Measurements from ENCODE around the gene TMEM266.

The TMEM266 gene

GRCh38 chr15:76070192-76070591 lies 10.4 kb downstream of the TMEM266 start:
- no peak for DNase-seq

GRCh38 chr15:76070921-76071635 lies 11.3 kb downstream of the TMEM266 start:
- DNase-seq: no peak

GRCh38 chr15:76071806-76072205 lies 12.0 kb downstream of the TMEM266 start:
- DNase-seq: no peak

GRCh38 chr15:76073554-76073953 lies 13.8 kb downstream of the TMEM266 start:
- DNase-seq: no peak

- DNase-seq: no peak
Observed at GRCh38 chr15:76075046-76075445, 15.3 kb downstream of the TMEM266 start.

GRCh38 chr15:76078285-76078877 lies 18.6 kb downstream of the TMEM266 start:
- DNase-seq: no peak

GRCh38 chr15:76084256-76084655 lies 24.5 kb downstream of the TMEM266 start:
- no peak for DNase-seq

GRCh38 chr15:76098685-76099084 lies 38.9 kb downstream of the TMEM266 start:
- no peak for DNase-seq

GRCh38 chr15:76099388-76099787 lies 39.6 kb downstream of the TMEM266 start:
- DNase-seq: no peak

GRCh38 chr15:76100361-76100760 lies 40.6 kb downstream of the TMEM266 start:
- DNase-seq: no peak

GRCh38 chr15:76101655-76102054 lies 41.9 kb downstream of the TMEM266 start:
- no peak for DNase-seq

- no peak for DNase-seq
Observed at GRCh38 chr15:76105391-76105790, 45.6 kb downstream of the TMEM266 start.

GRCh38 chr15:76105911-76106310 lies 46.1 kb downstream of the TMEM266 start:
- no peak for DNase-seq

- DNase-seq: no peak
Observed at GRCh38 chr15:76107169-76107568, 47.4 kb downstream of the TMEM266 start.

GRCh38 chr15:76108021-76108723 lies 48.4 kb downstream of the TMEM266 start:
- DNase-seq: no peak

GRCh38 chr15:76109046-76109445 lies 49.3 kb downstream of the TMEM266 start:
- no peak for DNase-seq

GRCh38 chr15:76114561-76114960 lies 54.8 kb downstream of the TMEM266 start:
- DNase-seq: no peak

GRCh38 chr15:76116138-76116885 lies 56.5 kb downstream of the TMEM266 start:
- DNase-seq: no peak

- no peak for DNase-seq
Observed at GRCh38 chr15:76117181-76117580, 57.4 kb downstream of the TMEM266 start.

GRCh38 chr15:76118767-76119166 lies 59.0 kb downstream of the TMEM266 start:
- DNase-seq: no peak

- no peak for DNase-seq
Observed at GRCh38 chr15:76123031-76123430, 63.2 kb downstream of the TMEM266 start.

- no peak for DNase-seq
Observed at GRCh38 chr15:76127169-76127568, 67.4 kb downstream of the TMEM266 start.

GRCh38 chr15:76127880-76128279 lies 68.1 kb downstream of the TMEM266 start:
- no peak for DNase-seq

All from right hindlimb (tissue), 1 donor.